HepG2 (cell line): Measurements from ENCODE around the gene REPIN1. TPM values are rescaled to one million over a fixed set of nuclear protein-coding genes. Genes with fewer than 3 reads are reported as not detected.
A peak's percentile ranks its signal among the peaks of the same experiment; 100 is the strongest.

Experiments
- ATAC-seq: fragments of 200-7000 bp; cut with Tn5 transposase; 3 replicates; pipeline ENCODE4 v1.9.1; 2020; ENCODE audit warnings: mild to moderate bottlenecking, moderate library complexity
- BruUV-seq: library from RNA; stranded (reverse); fragments of 400-500 nt; replicated peaks from 2 replicates; lab custom pipeline; 2021; lab: Mats Ljungman, UMichigan
- CTCF ChIA-PET: fragments of 300-600 bp; formaldehyde crosslinking; extraction: SDS; loops from one replicate; lab custom pipeline; 2021; ENCODE audit warnings: low total read pairs, inconsistent platforms, low intra/inter-chr PET ratio; lab: Yijun Ruan, JAX
- POLR2A ChIA-PET: fragments of 350-600 bp; sonication (Branson Sonifier 250); formaldehyde crosslinking; loops from one replicate; lab custom pipeline; 2020; ENCODE audit warnings: antibody characterized with exemption, inconsistent platforms; lab: Yijun Ruan, JAX
- DNase-seq: peaks from one replicate; pipeline ENCODE4 v3.0.0-alpha.2; 2015; ENCODE audit warnings: low spot score
- FAIRE-seq: peaks from 3 replicates; lab custom pipeline; 2011; peaks lifted over from hg19 to GRCh38; lab: Jason Lieb, UNC
- H2AFZ ChIP-seq: one replicate; pipeline ENCODE4 v1.6.1; 2011; ENCODE audit warnings: low read length, inconsistent platforms
- H3K27ac ChIP-seq: fragments of 300-600 bp; 3 replicates; pipeline ENCODE4 v1.8.0; 2011; ENCODE audit warnings: mixed run types, mild to moderate bottlenecking, mixed read lengths, low read length, inconsistent platforms; ENCODE audit not compliant: insufficient read depth; ENCODE audit errors: extremely low read length
- H3K27me3 ChIP-seq, 2 experiments: fragments of 200-600 bp in 1 of 2; 2 replicates in 1 of 2; 3 replicates in 1 of 2; pipeline versions ENCODE4 v1.6.0 to v1.8.0; 2011; ENCODE audit warnings: low read length in 2 of 2, mild to moderate bottlenecking in 2 of 2, moderate library complexity in 2 of 2, inconsistent platforms in 1 of 2; ENCODE audit not compliant: insufficient read depth in 2 of 2, control insufficient read depth in 1 of 2
- H3K36me3 ChIP-seq, 2 experiments: fragments of 200-600 bp in 1 of 2; replicated peaks in 1 of 2; 2 replicates in 1 of 2; 3 replicates in 1 of 2; pipeline versions ENCODE4 v1.5.1 to v1.8.0; 2011; ENCODE audit warnings: low read length in 2 of 2, inconsistent platforms in 1 of 2; ENCODE audit not compliant: insufficient read depth in 2 of 2, control insufficient read depth in 1 of 2
- H3K4me1 ChIP-seq: 2 replicates; pipeline ENCODE4 v1.5.1; 2012; ENCODE audit warnings: low read length, inconsistent platforms; ENCODE audit not compliant: insufficient read depth
- H3K4me2 ChIP-seq: 2 replicates; pipeline ENCODE4 v1.6.0; 2011; ENCODE audit warnings: low read depth, low read length, inconsistent platforms
- H3K4me3 ChIP-seq, 3 experiments: fragments of 200-600 bp in 1 of 3; sonication (generic), shearing (Covaris generic) in 1 of 3; replicated peaks in 1 of 3; 2 replicates each; pipeline ENCODE4 v1.5.1; 2011 to 2016; ENCODE audit warnings: low read length in 3 of 3, inconsistent platforms in 2 of 3, low read depth in 2 of 3, mild to moderate bottlenecking in 2 of 3, control low read depth in 1 of 3, mixed read lengths in 1 of 3; ENCODE audit not compliant: insufficient read depth in 1 of 3
- H3K79me2 ChIP-seq: one replicate; pipeline ENCODE4 v1.6.1; 2011; ENCODE audit warnings: low read length, inconsistent platforms; ENCODE audit not compliant: insufficient read depth
- H3K9ac ChIP-seq: 2 replicates; pipeline ENCODE4 v1.6.0; 2011; ENCODE audit warnings: mild to moderate bottlenecking, low read depth, low read length, inconsistent platforms; ENCODE audit not compliant: insufficient read depth
- H3K9me3 ChIP-seq: 2 replicates; pipeline ENCODE4 v1.5.1; 2012; ENCODE audit warnings: mild to moderate bottlenecking, low read length
- H4K20me1 ChIP-seq: 2 replicates; pipeline ENCODE4 v1.6.0; 2011; ENCODE audit warnings: inconsistent platforms, mild to moderate bottlenecking, low read length, moderate library complexity; ENCODE audit not compliant: insufficient read depth
- CENPX ChIP-seq: sonication (generic); formaldehyde crosslinking; IDR thresholded peaks from 2 replicates; pipeline ENCODE4 v1.9.0; 2021; ENCODE audit warnings: mild to moderate bottlenecking, missing genetic modification reagents, moderate library complexity
- CHD2 ChIP-seq: IDR thresholded peaks from 2 replicates; pipeline ENCODE4 v1.6.1; 2011; ENCODE audit warnings: low read depth, low read length, improper control_type of control experiment
- FOSL2 ChIP-seq: sonication (generic); formaldehyde crosslinking; IDR thresholded peaks from 2 replicates; pipeline ENCODE4 v1.4.0; 2020; ENCODE audit warnings: missing genetic modification reagents
- HES4 ChIP-seq: sonication (generic); formaldehyde crosslinking; IDR thresholded peaks from 2 replicates; pipeline ENCODE4 v1.9.0; 2021; ENCODE audit warnings: mild to moderate bottlenecking, missing genetic modification reagents, borderline replicate concordance
- HOXA3 ChIP-seq: sonication (generic); formaldehyde crosslinking; IDR thresholded peaks from 2 replicates; pipeline ENCODE4 v1.5.0; 2020; ENCODE audit warnings: missing genetic modification reagents
- PTBP1 ChIP-seq: fragments of 200-400 bp; formaldehyde crosslinking; IDR thresholded peaks from 2 replicates; pipeline ENCODE4 v1.6.1; 2018; ENCODE audit warnings: low read length, low read depth; ENCODE audit not compliant: poor library complexity, severe bottlenecking
- RNF2 ChIP-seq: fragments of 450-650 bp; conservative IDR thresholded peaks from 2 replicates; pipeline ENCODE4 v1.6.1; 2016; ENCODE audit warnings: low read depth
- ZBTB38 ChIP-seq: sonication (generic); formaldehyde crosslinking; IDR thresholded peaks from 2 replicates; pipeline ENCODE4 v1.5.1; 2020; ENCODE audit warnings: mild to moderate bottlenecking, missing genetic modification reagents
- ZNF33A ChIP-seq: sonication (generic); formaldehyde crosslinking; IDR thresholded peaks from 2 replicates; pipeline ENCODE4 v1.5.1; 2020; ENCODE audit warnings: missing genetic modification reagents, mild to moderate bottlenecking, moderate library complexity, borderline replicate concordance
- ZNF780A ChIP-seq: sonication (generic); formaldehyde crosslinking; IDR thresholded peaks from 2 replicates; pipeline ENCODE4 v1.8.0; 2022; ENCODE audit warnings: mild to moderate bottlenecking, missing genetic modification reagents, moderate library complexity
- WGBS: methylation state at CpG from one replicate; pipeline ENCODE4 v1.1.6; 2017; ENCODE audit warnings: low lambda C conversion rate; 5-methylcytosine and 5-hydroxymethylcytosine counted together
- in situ Hi-C: cut with HindIII; loops from 2 replicates; pipeline ENCODE4 v1.10.0; 2017; ENCODE audit warnings: low pct_unique_long_range_greater_than_20kb; ENCODE audit not compliant: extremely low pct_ligation_motif_present
- intact Hi-C: fragments of 100-400 bp; cut with micrococcal nuclease; formaldehyde crosslinking; loops from one replicate; pipeline ENCODE4 v1.10.0; 2022; ENCODE audit not compliant: unreplicated experiment
- polyA plus RNA-seq, 8 experiments: library from polyadenylated mRNA; depleted of rRNA in 3 of 8; stranded (reverse) in 7 of 8; unstranded in 1 of 8; fragments of >200 nt; fragmentation: Illumina TruSeq in 4 of 8; extraction: Trizol in 4 of 8; gene quantifications; 2 replicates each; pipeline versions ENCODE4 v1.2.1 to v1.2.3, GENCODE V29; 2011 to 2016; ENCODE audit warnings: low read depth in 4 of 8, missing spikeins in 1 of 8, mixed read lengths in 1 of 8; ENCODE audit not compliant: insufficient read depth in 1 of 8
- total RNA-seq, 5 experiments: library from RNA; depleted of rRNA; stranded (reverse); fragments of >200 nt; fragmentation: Illumina TruSeq; extraction: Trizol; gene quantifications; 2 replicates each; pipeline ENCODE4 v1.2.3, GENCODE V29; 2016; ENCODE audit warnings: low read depth in 1 of 5
- TF ChIP-seq, protein P1 (sequence below): sonication (generic); formaldehyde crosslinking; IDR thresholded peaks from 2 replicates; pipeline ENCODE4 v1.5.1; 2020; ENCODE audit warnings: missing genetic modification reagents, mild to moderate bottlenecking, borderline replicate concordance
- TF ChIP-seq, protein P2 (sequence below): sonication (generic); formaldehyde crosslinking; conservative IDR thresholded peaks from 2 replicates; pipeline ENCODE4 v1.4.0; 2020; ENCODE audit warnings: missing genetic modification reagents
- TF ChIP-seq, protein P3 (sequence below): sonication (generic); formaldehyde crosslinking; IDR thresholded peaks from 2 replicates; pipeline ENCODE4 v1.4.0; 2020; ENCODE audit warnings: low read depth, missing genetic modification reagents
- TF ChIP-seq, protein P4 (sequence below): sonication (generic); formaldehyde crosslinking; IDR thresholded peaks from 2 replicates; pipeline ENCODE4 v1.4.0; 2020; ENCODE audit warnings: mild to moderate bottlenecking, missing genetic modification reagents
- TF ChIP-seq, protein P5 (sequence below): sonication (generic); formaldehyde crosslinking; IDR thresholded peaks from 2 replicates; pipeline ENCODE4 v1.4.0; 2020; ENCODE audit warnings: missing genetic modification reagents

Gene REPIN1
- total and polyA plus RNA-seq, 2 of the 13 experiments (the other 11 are each of a cell fraction or from before 2014, with no cell fraction given) = 69.9 to 108 TPM

DNA sequence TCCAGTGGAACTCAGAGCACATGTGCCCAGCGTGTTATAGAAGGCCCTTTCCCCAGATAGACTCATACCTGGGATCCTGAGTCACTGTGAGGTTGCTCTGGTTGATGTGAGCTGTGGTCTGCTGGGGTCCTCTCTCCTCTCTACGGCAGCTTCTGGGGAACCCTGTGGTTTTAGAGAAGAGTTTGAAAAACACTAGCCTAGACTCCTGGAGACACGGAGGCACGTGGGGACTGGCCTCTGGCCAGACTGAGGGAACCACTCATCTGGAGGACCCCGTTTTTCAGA, 20.9 kb downstream of the REPIN1 start:
- H3K9me3 ChIP-seq = no peaks in the 10 kb centered on the region
- H3K9ac ChIP-seq = peak overlapping the region; percentile 47; the same call in 1 of the 2 replicates
- no peak for DNase-seq
- H4K20me1 ChIP-seq = no peaks in the 10 kb centered on the region
- WGBS = 89% methylated on average over 3 of the region's 5 CpGs
- no peak for FAIRE-seq
- in situ Hi-C loops (no loop called here), intact Hi-C loops (loop anchor here (1.0 to 5.0 kb wide), 7 partner anchors 15 to 103 kb away; partner anchors contain the start of genes ACTR3C, LRRC61 and RARRES2)
- H3K4me2 ChIP-seq = 0 out of 2 replicates have a peak overlapping the region, but pooled peaks have one; percentile 43
- no peak overlapping the region for H2AFZ ChIP-seq
- peak overlapping the region; percentile 65 for H3K27ac ChIP-seq
- H3K4me3 ChIP-seq = no peak overlapping the region
- peaks cover 7% of the 10 kb centered on the region for H3K79me2 ChIP-seq
- ChIA-PET POLR2A (interaction anchor here (1.1 to 8.7 kb wide), 12 partner anchors 12 to 104 kb away, joined by 3 to 181 read pairs (median 8); partner anchors contain the start of genes ACTR3C, LRRC61 and REPIN1), CTCF (interaction anchor here (1.4 to 2.5 kb wide), 4 partner anchors 11 to 103 kb away, joined by 5 to 45 read pairs (median 8); partner anchors contain the start of gene ZNF775)
- H3K36me3 ChIP-seq = peaks cover 0 to 3% of the 10 kb centered on the region in 2 experiments; a peak in 2 of 5 replicates
- H3K4me1 ChIP-seq = peaks cover 50% of the 10 kb centered on the region
- no TSS peak for BruUV-seq
- no peaks in the 10 kb centered on the region for H3K27me3 ChIP-seq
- ATAC-seq = peak; percentile 12; the same call in 1 of the 3 replicates
- TF ChIP-seq ZNF780A = no peak
- TF ChIP-seq CENPX (CRISPR knock-in tag) = no peak
- no peak for TF ChIP-seq CHD2
- TF ChIP-seq ZNF33A (CRISPR knock-in tag) = no peak
- no peak for TF ChIP-seq PTBP1
- TF ChIP-seq, protein P1, sequence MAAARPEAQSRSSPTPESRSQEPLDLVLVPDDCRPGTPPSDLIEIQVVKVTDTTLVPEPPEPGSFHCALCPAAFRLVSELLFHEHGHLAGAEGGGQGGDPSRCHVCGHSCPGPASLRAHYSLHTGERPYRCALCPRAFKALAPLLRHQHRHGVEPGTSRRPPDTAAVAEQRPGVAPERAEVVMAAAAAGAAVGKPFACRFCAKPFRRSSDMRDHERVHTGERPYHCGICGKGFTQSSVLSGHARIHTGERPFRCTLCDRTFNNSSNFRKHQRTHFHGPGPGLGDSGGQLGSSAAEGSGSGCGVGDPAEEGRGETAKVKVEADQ (CRISPR knock-in tag) = no peak
- TF ChIP-seq, protein P2, sequence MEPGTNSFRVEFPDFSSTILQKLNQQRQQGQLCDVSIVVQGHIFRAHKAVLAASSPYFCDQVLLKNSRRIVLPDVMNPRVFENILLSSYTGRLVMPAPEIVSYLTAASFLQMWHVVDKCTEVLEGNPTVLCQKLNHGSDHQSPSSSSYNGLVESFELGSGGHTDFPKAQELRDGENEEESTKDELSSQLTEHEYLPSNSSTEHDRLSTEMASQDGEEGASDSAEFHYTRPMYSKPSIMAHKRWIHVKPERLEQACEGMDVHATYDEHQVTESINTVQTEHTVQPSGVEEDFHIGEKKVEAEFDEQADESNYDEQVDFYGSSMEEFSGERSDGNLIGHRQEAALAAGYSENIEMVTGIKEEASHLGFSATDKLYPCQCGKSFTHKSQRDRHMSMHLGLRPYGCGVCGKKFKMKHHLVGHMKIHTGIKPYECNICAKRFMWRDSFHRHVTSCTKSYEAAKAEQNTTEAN = no peak
- TF ChIP-seq, protein P3, sequence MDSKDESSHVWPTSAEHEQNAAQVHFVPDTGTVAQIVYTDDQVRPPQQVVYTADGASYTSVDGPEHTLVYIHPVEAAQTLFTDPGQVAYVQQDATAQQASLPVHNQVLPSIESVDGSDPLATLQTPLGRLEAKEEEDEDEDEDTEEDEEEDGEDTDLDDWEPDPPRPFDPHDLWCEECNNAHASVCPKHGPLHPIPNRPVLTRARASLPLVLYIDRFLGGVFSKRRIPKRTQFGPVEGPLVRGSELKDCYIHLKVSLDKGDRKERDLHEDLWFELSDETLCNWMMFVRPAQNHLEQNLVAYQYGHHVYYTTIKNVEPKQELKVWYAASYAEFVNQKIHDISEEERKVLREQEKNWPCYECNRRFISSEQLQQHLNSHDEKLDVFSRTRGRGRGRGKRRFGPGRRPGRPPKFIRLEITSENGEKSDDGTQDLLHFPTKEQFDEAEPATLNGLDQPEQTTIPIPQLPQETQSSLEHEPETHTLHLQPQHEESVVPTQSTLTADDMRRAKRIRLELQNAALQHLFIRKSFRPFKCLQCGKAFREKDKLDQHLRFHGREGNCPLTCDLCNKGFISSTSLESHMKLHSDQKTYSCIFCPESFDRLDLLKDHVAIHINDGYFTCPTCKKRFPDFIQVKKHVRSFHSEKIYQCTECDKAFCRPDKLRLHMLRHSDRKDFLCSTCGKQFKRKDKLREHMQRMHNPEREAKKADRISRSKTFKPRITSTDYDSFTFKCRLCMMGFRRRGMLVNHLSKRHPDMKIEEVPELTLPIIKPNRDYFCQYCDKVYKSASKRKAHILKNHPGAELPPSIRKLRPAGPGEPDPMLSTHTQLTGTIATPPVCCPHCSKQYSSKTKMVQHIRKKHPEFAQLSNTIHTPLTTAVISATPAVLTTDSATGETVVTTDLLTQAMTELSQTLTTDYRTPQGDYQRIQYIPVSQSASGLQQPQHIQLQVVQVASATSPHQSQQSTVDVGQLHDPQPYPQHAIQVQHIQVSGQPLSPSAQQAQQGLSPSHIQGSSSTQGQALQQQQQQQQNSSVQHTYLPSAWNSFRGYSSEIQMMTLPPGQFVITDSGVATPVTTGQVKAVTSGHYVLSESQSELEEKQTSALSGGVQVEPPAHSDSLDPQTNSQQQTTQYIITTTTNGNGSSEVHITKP (CRISPR knock-in tag) = no peak
- no peak for TF ChIP-seq HES4 (CRISPR knock-in tag)
- TF ChIP-seq FOSL2 (CRISPR knock-in tag) = no peak
- no peak for TF ChIP-seq RNF2
- TF ChIP-seq, protein P4, sequence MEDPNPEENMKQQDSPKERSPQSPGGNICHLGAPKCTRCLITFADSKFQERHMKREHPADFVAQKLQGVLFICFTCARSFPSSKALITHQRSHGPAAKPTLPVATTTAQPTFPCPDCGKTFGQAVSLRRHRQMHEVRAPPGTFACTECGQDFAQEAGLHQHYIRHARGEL = no peak
- no peak for TF ChIP-seq ZBTB38 (CRISPR knock-in tag)
- no peak for TF ChIP-seq HOXA3
- TF ChIP-seq, protein P5, sequence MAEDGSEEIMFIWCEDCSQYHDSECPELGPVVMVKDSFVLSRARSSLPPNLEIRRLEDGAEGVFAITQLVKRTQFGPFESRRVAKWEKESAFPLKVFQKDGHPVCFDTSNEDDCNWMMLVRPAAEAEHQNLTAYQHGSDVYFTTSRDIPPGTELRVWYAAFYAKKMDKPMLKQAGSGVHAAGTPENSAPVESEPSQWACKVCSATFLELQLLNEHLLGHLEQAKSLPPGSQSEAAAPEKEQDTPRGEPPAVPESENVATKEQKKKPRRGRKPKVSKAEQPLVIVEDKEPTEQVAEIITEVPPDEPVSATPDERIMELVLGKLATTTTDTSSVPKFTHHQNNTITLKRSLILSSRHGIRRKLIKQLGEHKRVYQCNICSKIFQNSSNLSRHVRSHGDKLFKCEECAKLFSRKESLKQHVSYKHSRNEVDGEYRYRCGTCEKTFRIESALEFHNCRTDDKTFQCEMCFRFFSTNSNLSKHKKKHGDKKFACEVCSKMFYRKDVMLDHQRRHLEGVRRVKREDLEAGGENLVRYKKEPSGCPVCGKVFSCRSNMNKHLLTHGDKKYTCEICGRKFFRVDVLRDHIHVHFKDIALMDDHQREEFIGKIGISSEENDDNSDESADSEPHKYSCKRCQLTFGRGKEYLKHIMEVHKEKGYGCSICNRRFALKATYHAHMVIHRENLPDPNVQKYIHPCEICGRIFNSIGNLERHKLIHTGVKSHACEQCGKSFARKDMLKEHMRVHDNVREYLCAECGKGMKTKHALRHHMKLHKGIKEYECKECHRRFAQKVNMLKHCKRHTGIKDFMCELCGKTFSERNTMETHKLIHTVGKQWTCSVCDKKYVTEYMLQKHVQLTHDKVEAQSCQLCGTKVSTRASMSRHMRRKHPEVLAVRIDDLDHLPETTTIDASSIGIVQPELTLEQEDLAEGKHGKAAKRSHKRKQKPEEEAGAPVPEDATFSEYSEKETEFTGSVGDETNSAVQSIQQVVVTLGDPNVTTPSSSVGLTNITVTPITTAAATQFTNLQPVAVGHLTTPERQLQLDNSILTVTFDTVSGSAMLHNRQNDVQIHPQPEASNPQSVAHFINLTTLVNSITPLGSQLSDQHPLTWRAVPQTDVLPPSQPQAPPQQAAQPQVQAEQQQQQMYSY = no peak
